Thyroid gland (tissue), 4 donors: Measurements from ENCODE around the gene CHEK1.

ENCODE experiments used
- CTCF ChIP-seq, 6 experiments: fragments of 200-600 bp in 3 of 6; fragments of 450-650 bp in 3 of 6; sonication (generic) in 3 of 6; IDR thresholded peaks; one replicate each; pipeline ENCODE4 v1.5.1; 2016 to 2019; ENCODE audit warnings: antibody characterized with exemption in 6 of 6, mild to moderate bottlenecking in 2 of 6, inconsistent platforms in 1 of 6, moderate library complexity in 1 of 6
- POLR2A ChIP-seq, 2 donors: fragments of 450-650 bp; IDR thresholded peaks; one replicate each; pipeline ENCODE4 v1.6.1; 2017; ENCODE audit warnings: antibody characterized with exemption in 2 of 2, mild to moderate bottlenecking in 2 of 2, moderate library complexity in 1 of 2

GRCh38 chr11:125688066-125688465 is 63.1 kb downstream of the CHEK1 start:
- TF ChIP-seq CTCF (IDR thresholded peaks at IDR 0.05) (no peak), POLR2A (IDR thresholded peaks at IDR 0.05) (no peak)
